ENCODE data around the gene GTF2IRD1.

GTF2IRD1 gene

GRCh38 chr7:74475243-74475986, 21.7 kb downstream of the GTF2IRD1 start:
- TF ChIP-seq REST (IDR thresholded peaks at IDR 0.05; ENCODE audit: insufficient read depth in 1 of 2, low read depth in 2 of 2, low read length in 2 of 2) = no peak
- no peak for TF ChIP-seq POLR2AphosphoS5 (IDR thresholded peaks at IDR 0.05; ENCODE audit: low read depth, low read length)
- no peak for TF ChIP-seq SIN3A (IDR thresholded peaks at IDR 0.05; ENCODE audit: borderline replicate concordance, insufficient read depth, low read length)
- no peak for TF ChIP-seq TAF1 (IDR thresholded peaks at IDR 0.05; ENCODE audit: borderline replicate concordance, insufficient read depth, low read length)
- TF ChIP-seq FOXP2 (optimal IDR thresholded peaks at IDR 0.05; ENCODE audit: borderline replicate concordance, extremely low read depth, extremely low read length, insufficient read depth) = no peak

- TF ChIP-seq SIN3A (IDR thresholded peaks at IDR 0.05; ENCODE audit: borderline replicate concordance, insufficient read depth, low read length) (no peak), FOXP2 (optimal IDR thresholded peaks at IDR 0.05; ENCODE audit: borderline replicate concordance, extremely low read depth, extremely low read length, insufficient read depth) (no peak), TAF1 (IDR thresholded peaks at IDR 0.05; ENCODE audit: borderline replicate concordance, insufficient read depth, low read length) (no peak), POLR2AphosphoS5 (IDR thresholded peaks at IDR 0.05; ENCODE audit: low read depth, low read length) (no peak), REST (IDR thresholded peaks at IDR 0.05; ENCODE audit: insufficient read depth in 1 of 2, low read depth in 2 of 2, low read length in 2 of 2) (no peak)
Observed at GRCh38 chr7:74475987-74476350, 22.3 kb downstream of the GTF2IRD1 start.

- TF ChIP-seq POLR2AphosphoS5 (IDR thresholded peaks at IDR 0.05; ENCODE audit: low read depth, low read length) = no peak
- TF ChIP-seq REST (IDR thresholded peaks at IDR 0.05; ENCODE audit: insufficient read depth in 1 of 2, low read depth in 2 of 2, low read length in 2 of 2) = no peak
- no peak for TF ChIP-seq SIN3A (IDR thresholded peaks at IDR 0.05; ENCODE audit: borderline replicate concordance, insufficient read depth, low read length)
- TF ChIP-seq TAF1 (IDR thresholded peaks at IDR 0.05; ENCODE audit: borderline replicate concordance, insufficient read depth, low read length) = no peak
- TF ChIP-seq FOXP2 (optimal IDR thresholded peaks at IDR 0.05; ENCODE audit: borderline replicate concordance, extremely low read depth, extremely low read length, insufficient read depth) = no peak
Observed at GRCh38 chr7:74476626-74477025, 22.9 kb downstream of the GTF2IRD1 start.

GRCh38 chr7:74478671-74479065, 25.0 kb downstream of the GTF2IRD1 start:
- TF ChIP-seq TAF1 (IDR thresholded peaks at IDR 0.05; ENCODE audit: borderline replicate concordance, insufficient read depth, low read length) (no peak), REST (IDR thresholded peaks at IDR 0.05; ENCODE audit: insufficient read depth in 1 of 2, low read depth in 2 of 2, low read length in 2 of 2) (no peak), POLR2AphosphoS5 (IDR thresholded peaks at IDR 0.05; ENCODE audit: low read depth, low read length) (no peak), SIN3A (IDR thresholded peaks at IDR 0.05; ENCODE audit: borderline replicate concordance, insufficient read depth, low read length) (no peak), FOXP2 (optimal IDR thresholded peaks at IDR 0.05; ENCODE audit: borderline replicate concordance, extremely low read depth, extremely low read length, insufficient read depth) (no peak)

Data from PFSK-1 (cell line).